Measurements from ENCODE around the gene VPS45.

The VPS45 gene

DNA sequence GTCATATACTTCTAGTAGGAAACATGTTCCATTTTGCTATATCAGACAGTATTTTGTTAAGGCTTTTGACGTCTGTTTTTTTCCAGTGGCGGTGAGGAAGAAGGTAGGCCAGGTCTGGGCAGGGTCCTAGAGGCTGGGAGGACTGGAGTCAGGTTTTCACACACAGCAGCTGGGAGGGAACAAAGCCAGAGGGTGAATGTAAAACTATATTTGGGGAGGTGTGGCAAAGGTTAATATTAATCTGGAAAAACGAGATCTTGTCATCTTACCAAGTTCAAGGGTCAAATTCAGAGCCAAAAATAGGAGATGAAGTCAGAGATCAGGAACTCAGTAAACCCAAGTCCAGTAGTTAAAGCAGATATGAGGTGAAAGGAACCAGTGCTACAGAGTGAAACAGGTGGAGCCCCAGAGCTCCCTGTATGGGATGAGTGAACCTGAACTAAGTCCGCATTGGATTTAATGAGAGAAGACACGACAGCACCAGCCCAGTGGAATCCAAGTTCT is 46.3 kb upstream of the VPS45 start:
- Histone ChIP-seq H3K4me3 (ENCODE audit: insufficient read depth, low read length, poor library complexity, severe bottlenecking) (no peak overlapping the region), H2AFZ (ENCODE audit: low read depth, low read length, severe bottlenecking) (no peak overlapping the region), H3K4me2 (ENCODE audit: low read depth, low read length, poor library complexity, severe bottlenecking) (no peak overlapping the region), H4K20me1 (ENCODE audit: low read depth, low read length) (no peaks in the 10 kb centered on the region), H3K27me3 (ENCODE audit: low read length) (no peaks in the 10 kb centered on the region), H3K9me2 (replicated peaks; ENCODE audit: insufficient read depth, low read length) (no peaks in the 10 kb centered on the region), H3F3A (ENCODE audit: insufficient read depth) (no peaks in the 10 kb centered on the region), H3K9me3 (ENCODE audit: insufficient read depth, low read length) (no peaks in the 10 kb centered on the region), H3K79me2 (ENCODE audit: insufficient read depth, low read length) (no peaks in the 10 kb centered on the region), H3K9ac (ENCODE audit: low read length) (no peak overlapping the region), H3K27ac (ENCODE audit: low read depth, low read length) (no peak overlapping the region), H3K36me3 (ENCODE audit: low read length) (no peaks in the 10 kb centered on the region)
- no peak for TF ChIP-seq EZH2phosphoT487 (conservative IDR thresholded peaks at IDR 0.05; ENCODE audit: low read length)
- TF ChIP-seq, protein P1, sequence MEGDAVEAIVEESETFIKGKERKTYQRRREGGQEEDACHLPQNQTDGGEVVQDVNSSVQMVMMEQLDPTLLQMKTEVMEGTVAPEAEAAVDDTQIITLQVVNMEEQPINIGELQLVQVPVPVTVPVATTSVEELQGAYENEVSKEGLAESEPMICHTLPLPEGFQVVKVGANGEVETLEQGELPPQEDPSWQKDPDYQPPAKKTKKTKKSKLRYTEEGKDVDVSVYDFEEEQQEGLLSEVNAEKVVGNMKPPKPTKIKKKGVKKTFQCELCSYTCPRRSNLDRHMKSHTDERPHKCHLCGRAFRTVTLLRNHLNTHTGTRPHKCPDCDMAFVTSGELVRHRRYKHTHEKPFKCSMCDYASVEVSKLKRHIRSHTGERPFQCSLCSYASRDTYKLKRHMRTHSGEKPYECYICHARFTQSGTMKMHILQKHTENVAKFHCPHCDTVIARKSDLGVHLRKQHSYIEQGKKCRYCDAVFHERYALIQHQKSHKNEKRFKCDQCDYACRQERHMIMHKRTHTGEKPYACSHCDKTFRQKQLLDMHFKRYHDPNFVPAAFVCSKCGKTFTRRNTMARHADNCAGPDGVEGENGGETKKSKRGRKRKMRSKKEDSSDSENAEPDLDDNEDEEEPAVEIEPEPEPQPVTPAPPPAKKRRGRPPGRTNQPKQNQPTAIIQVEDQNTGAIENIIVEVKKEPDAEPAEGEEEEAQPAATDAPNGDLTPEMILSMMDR (IDR thresholded peaks at IDR 0.05; ENCODE audit: insufficient read depth, low read length, poor library complexity, severe bottlenecking) = no peak

DNA sequence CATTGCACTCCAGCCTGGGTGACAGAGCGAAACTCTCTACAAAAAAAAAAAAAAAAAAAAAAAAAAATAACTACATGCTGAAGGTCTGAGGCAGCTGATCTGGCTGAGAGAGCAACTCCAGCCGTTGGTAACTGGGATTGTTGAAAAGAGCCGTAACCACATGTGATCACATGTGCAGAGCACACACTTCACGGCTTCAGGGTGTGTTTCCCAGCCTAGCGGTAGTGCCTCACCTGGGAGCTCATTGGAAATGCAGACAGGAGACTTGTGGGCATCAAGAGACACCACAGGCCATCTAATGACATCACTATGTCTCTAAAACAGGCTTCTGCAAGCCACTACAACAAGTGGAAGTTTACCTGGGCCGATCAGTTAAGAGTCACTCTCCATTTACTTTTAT is 45.2 kb upstream of the VPS45 start:
- H3K9ac ChIP-seq (ENCODE audit: low read length) = no peak overlapping the region
- H3K27me3 ChIP-seq (ENCODE audit: low read length) = no peaks in the 10 kb centered on the region
- H3K79me2 ChIP-seq (ENCODE audit: insufficient read depth, low read length) = no peaks in the 10 kb centered on the region
- H3K27ac ChIP-seq (ENCODE audit: low read depth, low read length) = no peak overlapping the region
- H4K20me1 ChIP-seq (ENCODE audit: low read depth, low read length) = no peaks in the 10 kb centered on the region
- no peak overlapping the region for H3K4me2 ChIP-seq (ENCODE audit: low read depth, low read length, poor library complexity, severe bottlenecking)
- H3K9me2 ChIP-seq (replicated peaks; ENCODE audit: insufficient read depth, low read length) = no peaks in the 10 kb centered on the region
- H2AFZ ChIP-seq (ENCODE audit: low read depth, low read length, severe bottlenecking) = no peak overlapping the region
- no peak overlapping the region for H3K4me3 ChIP-seq (ENCODE audit: insufficient read depth, low read length, poor library complexity, severe bottlenecking)
- TF ChIP-seq EZH2phosphoT487 (conservative IDR thresholded peaks at IDR 0.05; ENCODE audit: low read length) = no peak
- TF ChIP-seq, protein P1 (IDR thresholded peaks at IDR 0.05; ENCODE audit: insufficient read depth, low read length, poor library complexity, severe bottlenecking) = no peak
- H3F3A ChIP-seq (ENCODE audit: insufficient read depth) = no peaks in the 10 kb centered on the region
- H3K9me3 ChIP-seq (ENCODE audit: insufficient read depth, low read length) = no peaks in the 10 kb centered on the region
- H3K36me3 ChIP-seq (ENCODE audit: low read length) = no peaks in the 10 kb centered on the region

DNA sequence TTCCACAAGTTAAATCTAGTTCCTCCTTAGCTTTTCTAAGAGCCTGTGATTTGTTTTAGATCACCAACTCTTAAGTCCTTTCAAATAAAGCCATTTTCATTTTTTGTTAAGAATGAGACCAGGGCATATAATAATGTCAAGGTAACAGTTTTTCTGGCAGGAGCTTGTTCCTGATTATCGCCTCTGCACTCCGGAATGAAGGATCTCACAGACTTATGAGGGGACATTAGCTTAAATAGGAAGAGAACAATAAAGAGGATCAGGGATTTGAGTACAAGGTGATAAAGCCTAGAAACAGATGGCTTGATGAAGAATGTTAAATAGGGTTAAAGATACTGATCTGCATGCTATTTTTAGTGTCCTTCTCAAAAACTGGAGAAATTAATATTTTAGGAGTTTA is 43.4 kb upstream of the VPS45 start:
- Histone ChIP-seq H3K27ac (ENCODE audit: low read depth, low read length) (no peak overlapping the region), H4K20me1 (ENCODE audit: low read depth, low read length) (no peaks in the 10 kb centered on the region), H2AFZ (ENCODE audit: low read depth, low read length, severe bottlenecking) (no peak overlapping the region), H3K4me2 (ENCODE audit: low read depth, low read length, poor library complexity, severe bottlenecking) (no peak overlapping the region), H3K27me3 (ENCODE audit: low read length) (no peaks in the 10 kb centered on the region), H3K9me2 (replicated peaks; ENCODE audit: insufficient read depth, low read length) (no peaks in the 10 kb centered on the region), H3K9me3 (ENCODE audit: insufficient read depth, low read length) (no peaks in the 10 kb centered on the region), H3K4me3 (ENCODE audit: insufficient read depth, low read length, poor library complexity, severe bottlenecking) (no peak overlapping the region), H3K79me2 (ENCODE audit: insufficient read depth, low read length) (no peaks in the 10 kb centered on the region), H3K36me3 (ENCODE audit: low read length) (no peaks in the 10 kb centered on the region), H3K9ac (ENCODE audit: low read length) (no peak overlapping the region), H3F3A (ENCODE audit: insufficient read depth) (no peaks in the 10 kb centered on the region)
- TF ChIP-seq, protein P1 (IDR thresholded peaks at IDR 0.05; ENCODE audit: insufficient read depth, low read length, poor library complexity, severe bottlenecking) = no peak
- TF ChIP-seq EZH2phosphoT487 (conservative IDR thresholded peaks at IDR 0.05; ENCODE audit: low read length) = no peak

All from SU-DHL-6 (cell line).